Peyer's patch (tissue), 4 donors: ENCODE data around the gene TMIGD3. TPM values are rescaled to one million over a fixed set of nuclear protein-coding genes. Genes with fewer than 3 reads are reported as not detected.

Experiments used
- DNase-seq, 3 donors: peaks; one replicate each; pipeline ENCODE4 v3.0.0-alpha.2; 2017 to 2019
- H3K27ac ChIP-seq, 4 donors: fragments of 200-600 bp; sonication (generic); one replicate each; pipeline ENCODE4 v1.5.1; 2016 to 2019
- H3K27me3 ChIP-seq, 2 donors: fragments of 200-600 bp; sonication (generic); one replicate each; pipeline ENCODE4 v1.5.1; 2019
- H3K36me3 ChIP-seq, 3 donors: fragments of 200-600 bp; sonication (generic); one replicate each; pipeline ENCODE4 v1.5.1; 2016 to 2019
- H3K4me1 ChIP-seq, 4 donors: fragments of 200-600 bp; sonication (generic); one replicate each; pipeline ENCODE4 v1.5.1; 2016 to 2019
- H3K4me3 ChIP-seq, 4 donors: fragments of 200-600 bp; sonication (generic); 1 replicate in 3 of 4; 2 replicates in 1 of 4; pipeline ENCODE4 v1.5.1; 2016 to 2019; ENCODE audit warnings: mild to moderate bottlenecking in 1 of 4
- H3K9me3 ChIP-seq, 4 donors: fragments of 200-600 bp; sonication (generic); one replicate each; pipeline ENCODE4 v1.5.1; 2016 to 2019; ENCODE audit warnings: mild to moderate bottlenecking in 1 of 4
- POLR2A ChIP-seq, 2 donors: fragments of 450-650 bp; IDR thresholded peaks; one replicate each; pipeline ENCODE4 v1.5.1; 2017; ENCODE audit warnings: antibody characterized with exemption in 2 of 2, mild to moderate bottlenecking in 2 of 2, moderate library complexity in 2 of 2
- total RNA-seq, 4 donors: library from RNA; depleted of rRNA; stranded (reverse); fragments of >200 nt; gene quantifications; one replicate each; pipeline ENCODE4 v1.1.0, GENCODE V29; 2016
- TF ChIP-seq, protein P1 (sequence below), 6 experiments: fragments of 450-650 bp in 4 of 6; fragments of 200-600 bp in 2 of 6; sonication (generic) in 1 of 6; IDR thresholded peaks; one replicate each; pipeline ENCODE4 v1.5.1; 2017 to 2019; ENCODE audit warnings: antibody characterized with exemption in 6 of 6, mild to moderate bottlenecking in 3 of 6, moderate library complexity in 1 of 6

The TMIGD3 gene
- total RNA-seq, 4 donors from 2014 or later: 2.1 to 27.2 (median 6.4) TPM; not detected in 1

DNA sequence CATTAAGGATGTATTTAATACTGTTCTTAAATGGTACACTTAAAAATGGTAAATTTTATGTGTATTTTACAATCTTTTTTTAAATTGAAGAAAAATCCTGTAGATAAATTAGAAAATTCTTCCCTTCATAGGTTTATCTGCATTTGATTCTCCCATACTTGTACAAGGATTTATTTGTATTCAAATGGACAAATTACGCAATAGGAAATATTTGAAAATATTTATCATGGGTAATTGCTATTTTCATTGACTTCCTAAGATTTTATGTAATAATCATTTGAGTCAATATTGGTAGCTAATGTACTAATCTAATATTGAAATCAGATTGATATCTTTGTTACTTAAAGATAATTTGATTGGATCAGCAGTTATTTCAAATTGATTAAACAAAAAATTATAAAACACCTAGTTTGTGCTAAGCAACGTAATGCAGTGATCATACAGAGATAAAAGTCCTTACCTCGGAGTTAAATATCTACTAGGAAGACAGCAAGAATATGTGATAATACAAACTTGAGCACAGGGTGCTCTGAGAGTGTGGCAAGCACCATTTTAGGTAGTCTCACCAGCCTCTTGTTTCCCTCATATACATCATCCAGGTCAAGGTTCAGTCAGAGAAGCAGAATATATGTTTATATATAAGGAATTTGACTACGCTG, 40.9 kb downstream of the TMIGD3 start:
- TF ChIP-seq POLR2A (IDR thresholded peaks at IDR 0.05): no peak
- TF ChIP-seq, protein P1, sequence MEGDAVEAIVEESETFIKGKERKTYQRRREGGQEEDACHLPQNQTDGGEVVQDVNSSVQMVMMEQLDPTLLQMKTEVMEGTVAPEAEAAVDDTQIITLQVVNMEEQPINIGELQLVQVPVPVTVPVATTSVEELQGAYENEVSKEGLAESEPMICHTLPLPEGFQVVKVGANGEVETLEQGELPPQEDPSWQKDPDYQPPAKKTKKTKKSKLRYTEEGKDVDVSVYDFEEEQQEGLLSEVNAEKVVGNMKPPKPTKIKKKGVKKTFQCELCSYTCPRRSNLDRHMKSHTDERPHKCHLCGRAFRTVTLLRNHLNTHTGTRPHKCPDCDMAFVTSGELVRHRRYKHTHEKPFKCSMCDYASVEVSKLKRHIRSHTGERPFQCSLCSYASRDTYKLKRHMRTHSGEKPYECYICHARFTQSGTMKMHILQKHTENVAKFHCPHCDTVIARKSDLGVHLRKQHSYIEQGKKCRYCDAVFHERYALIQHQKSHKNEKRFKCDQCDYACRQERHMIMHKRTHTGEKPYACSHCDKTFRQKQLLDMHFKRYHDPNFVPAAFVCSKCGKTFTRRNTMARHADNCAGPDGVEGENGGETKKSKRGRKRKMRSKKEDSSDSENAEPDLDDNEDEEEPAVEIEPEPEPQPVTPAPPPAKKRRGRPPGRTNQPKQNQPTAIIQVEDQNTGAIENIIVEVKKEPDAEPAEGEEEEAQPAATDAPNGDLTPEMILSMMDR (IDR thresholded peaks at IDR 0.05): no peak
- Histone ChIP-seq H3K36me3 (peaks cover 0 to 65% (median 0%) of the 10 kb centered on the region in 3 donors), H3K4me3 (no peak overlapping the region), H3K4me1 (no peaks in the 10 kb centered on the region), H3K27ac (no peak overlapping the region), H3K9me3 (no peaks in the 10 kb centered on the region), H3K27me3 (no peaks in the 10 kb centered on the region)
- no peak for DNase-seq

DNA sequence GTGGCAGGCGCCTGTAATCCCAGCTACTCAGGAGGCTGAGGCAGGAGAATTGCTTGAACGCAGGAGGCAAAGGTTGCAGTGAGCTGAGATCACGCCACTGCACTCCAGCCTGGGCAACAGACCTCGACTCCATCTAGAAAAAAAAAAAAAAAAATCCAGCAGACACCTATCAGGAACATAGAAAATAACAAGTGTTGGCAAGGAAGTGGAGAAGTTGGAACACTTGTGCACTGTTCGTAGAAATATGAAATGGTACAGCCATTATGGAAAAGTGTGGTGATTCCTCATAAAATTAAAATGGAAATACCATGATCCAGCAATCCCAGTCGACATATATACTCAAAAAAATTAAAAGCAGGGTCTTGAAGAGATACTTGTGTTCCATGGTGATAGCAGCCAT, 41.7 kb downstream of the TMIGD3 start:
- Histone ChIP-seq H3K4me1 (no peaks in the 10 kb centered on the region), H3K9me3 (no peaks in the 10 kb centered on the region), H3K4me3 (no peak overlapping the region), H3K27me3 (no peaks in the 10 kb centered on the region), H3K36me3 (peaks cover 0 to 71% (median 2%) of the 10 kb centered on the region in 3 donors), H3K27ac (no peak overlapping the region)
- TF ChIP-seq, protein P1 (IDR thresholded peaks at IDR 0.05): no peak
- TF ChIP-seq POLR2A (IDR thresholded peaks at IDR 0.05): no peak
- no peak for DNase-seq

DNA sequence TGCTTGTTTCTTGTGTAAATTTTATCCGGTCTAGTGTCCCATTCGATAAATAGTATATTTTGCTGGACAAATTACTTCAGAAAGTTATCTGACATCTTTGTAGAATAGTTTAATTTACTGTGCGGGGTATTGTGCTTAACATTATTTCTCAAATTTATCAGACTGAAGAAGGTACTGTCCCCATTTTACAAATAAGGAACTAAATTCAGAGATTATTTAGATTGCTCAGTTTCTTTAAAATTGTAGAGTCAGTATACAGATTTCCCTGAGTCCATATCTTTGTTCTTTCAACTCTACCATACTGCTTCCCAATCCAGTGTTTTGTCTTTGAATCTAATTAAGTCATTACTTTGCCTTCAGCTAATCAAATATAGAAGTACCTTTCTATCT, 47.8 kb downstream of the TMIGD3 start:
- H3K36me3 ChIP-seq: peaks cover 0 to 76% (median 2%) of the 10 kb centered on the region in 3 donors
- H3K27ac ChIP-seq: no peak overlapping the region
- DNase-seq: no peak
- TF ChIP-seq, protein P1 (IDR thresholded peaks at IDR 0.05): no peak
- TF ChIP-seq POLR2A (IDR thresholded peaks at IDR 0.05): no peak
- no peak overlapping the region for H3K4me3 ChIP-seq
- H3K27me3 ChIP-seq: no peaks in the 10 kb centered on the region
- no peaks in the 10 kb centered on the region for H3K9me3 ChIP-seq
- H3K4me1 ChIP-seq: peaks cover 0 to 44% (median 0%) of the 10 kb centered on the region in 4 donors

DNA sequence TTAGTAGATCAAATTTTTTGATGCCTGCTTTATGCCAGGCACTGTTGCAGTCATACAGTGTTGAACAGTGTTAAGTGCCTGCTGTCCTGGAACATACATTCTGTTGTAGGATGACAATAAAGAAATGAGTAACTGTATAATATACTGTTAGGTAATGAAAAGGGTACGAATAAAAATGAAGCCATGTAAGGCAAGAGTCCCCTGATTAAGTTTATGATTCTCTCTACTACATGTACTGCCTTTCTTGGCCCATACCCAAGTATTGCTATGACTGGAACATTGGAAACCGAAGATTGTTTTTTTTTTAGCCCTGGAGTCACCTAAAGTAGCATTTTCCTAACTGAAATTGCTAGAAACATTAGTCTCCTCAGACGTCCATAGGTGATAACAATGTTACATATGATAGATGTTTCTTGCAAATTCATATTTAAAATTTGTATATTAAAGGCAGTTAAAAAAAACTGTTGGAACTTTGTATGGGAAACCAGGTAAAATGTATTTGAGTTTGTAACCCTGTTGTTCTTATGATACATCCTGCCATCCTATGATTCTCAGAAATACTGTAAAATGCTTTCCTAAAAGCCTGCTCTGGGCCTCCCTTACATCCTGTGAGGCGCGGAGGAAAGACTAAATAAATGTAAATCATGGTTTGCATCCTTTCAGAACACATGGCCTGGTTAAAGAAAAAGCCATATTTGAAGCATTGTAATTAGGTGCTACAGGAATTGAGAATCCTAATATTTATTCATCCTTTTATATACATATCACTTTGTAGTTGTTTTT, 48.4 kb downstream of the TMIGD3 start:
- Histone ChIP-seq H3K4me3 (no peak overlapping the region), H3K9me3 (no peaks in the 10 kb centered on the region), H3K4me1 (peaks cover 0 to 50% (median 2%) of the 10 kb centered on the region in 4 donors), H3K36me3 (peaks cover 0 to 71% (median 2%) of the 10 kb centered on the region in 3 donors), H3K27ac (no peak overlapping the region), H3K27me3 (no peaks in the 10 kb centered on the region)
- TF ChIP-seq, protein P1 (IDR thresholded peaks at IDR 0.05): no peak
- no peak for TF ChIP-seq POLR2A (IDR thresholded peaks at IDR 0.05)
- DNase-seq: no peak

DNA sequence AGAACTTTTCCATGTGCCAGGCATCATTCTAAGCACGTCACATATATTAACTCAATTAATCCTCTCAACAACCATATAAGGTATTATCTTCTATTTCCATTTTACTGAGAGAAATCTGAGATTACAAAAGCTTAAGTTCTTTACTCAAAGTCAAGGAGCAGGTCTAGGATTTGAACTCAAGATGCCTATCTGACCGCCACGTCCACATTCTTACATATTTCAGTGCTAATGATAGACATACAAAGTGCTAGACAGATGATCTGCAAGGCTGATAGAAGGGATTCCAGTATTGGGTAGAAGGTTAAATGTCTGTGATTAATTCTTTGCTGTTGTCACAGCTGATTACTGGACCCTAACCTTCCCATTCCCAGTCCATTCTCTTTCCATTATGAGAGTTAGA, 49.7 kb downstream of the TMIGD3 start:
- H3K4me1 ChIP-seq: peaks cover 0 to 52% (median 2%) of the 10 kb centered on the region in 4 donors

More for the DNA sequence above, 49.7 kb downstream of the TMIGD3 start:
- DNase-seq: no peak
- Histone ChIP-seq H3K27me3 (no peaks in the 10 kb centered on the region), H3K27ac (no peak overlapping the region), H3K36me3 (peaks cover 0 to 58% (median 2%) of the 10 kb centered on the region in 3 donors), H3K9me3 (no peaks in the 10 kb centered on the region), H3K4me3 (no peak overlapping the region)
- TF ChIP-seq, protein P1 (IDR thresholded peaks at IDR 0.05): no peak
- no peak for TF ChIP-seq POLR2A (IDR thresholded peaks at IDR 0.05)
